NCI-H128 (cell line): ENCODE results near the gene CXorf49B.

ENCODE experiments used
- DNase-seq: peaks from one replicate; lab custom pipeline; 2025; ENCODE audit not compliant: unreplicated experiment; lab: John Stamatoyannopoulos, UW

CXorf49B gene

DNA sequence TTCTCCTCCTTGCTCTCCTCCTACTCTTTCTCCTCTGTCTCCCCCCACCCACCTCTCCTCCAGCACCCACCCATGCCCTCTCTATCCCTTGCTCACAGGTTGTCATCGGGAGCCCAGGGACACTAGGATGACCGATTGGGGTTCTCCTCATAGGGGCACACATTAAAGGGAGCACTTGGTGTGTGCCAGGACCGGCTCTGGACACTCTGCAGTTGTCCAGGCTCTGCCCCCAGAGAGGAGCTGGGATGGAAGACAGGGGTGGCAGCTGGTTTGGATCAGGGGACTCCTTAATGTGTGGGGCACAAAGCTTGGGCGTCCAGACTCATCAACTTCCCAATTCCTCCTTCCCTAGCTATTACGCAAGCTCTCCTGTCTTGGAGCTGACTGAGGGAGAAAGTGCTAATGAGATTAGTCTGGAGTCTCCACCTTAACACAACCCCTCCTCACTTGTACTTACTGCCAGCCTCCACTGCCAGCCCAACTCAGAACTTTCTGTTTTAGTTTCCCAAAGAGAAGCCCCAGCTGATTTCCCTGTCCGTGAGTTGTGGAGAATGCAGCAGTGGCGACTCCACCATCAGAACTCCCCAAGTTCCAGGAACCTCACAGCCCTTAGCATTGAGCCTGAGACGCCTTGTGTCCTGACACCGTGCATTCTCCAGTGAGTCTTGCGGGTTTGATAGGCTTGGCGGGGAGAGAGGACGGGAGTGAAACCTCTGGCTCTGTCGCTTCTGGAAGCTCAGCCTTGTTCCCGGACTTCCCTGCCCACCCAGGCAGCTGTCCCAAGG, 52.2 kb downstream of the CXorf49B start:
- no peak for DNase-seq

DNA sequence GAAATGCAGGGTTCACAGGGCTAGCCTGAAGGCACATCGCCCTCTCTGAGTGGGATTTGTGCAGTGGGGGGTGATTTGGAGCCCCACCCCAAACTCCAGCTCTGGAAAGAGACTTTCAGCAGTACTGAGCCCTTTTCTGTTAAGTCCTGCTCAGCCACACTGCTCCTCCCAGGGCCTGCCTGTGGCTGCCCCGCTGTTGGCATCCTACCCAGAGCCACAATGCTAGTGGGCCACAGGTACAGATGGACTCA, 52.7 kb downstream of the CXorf49B start:
- DNase-seq = no peak
